GM18867 (cell line): ENCODE data around the gene HRC.
"Not testable (repeated sequence)": the region's sequence is repeated elsewhere in the genome, so short reads cannot be mapped to it uniquely, and the experiment has no call there.

Experiments used
- ATAC-seq: cut with Tn5 transposase; IDR thresholded peaks from one replicate; pipeline ENCODE4 v1.9.1; 2021; ENCODE audit warnings: mild to moderate bottlenecking, moderate library complexity; ENCODE audit not compliant: unreplicated experiment

HRC gene

GRCh38 chr19:49140951-49141350, 14.2 kb downstream of the HRC start:
- ATAC-seq = no peak

GRCh38 chr19:49136771-49137171, 18.4 kb downstream of the HRC start:
- no peak for ATAC-seq

- ATAC-seq = no peak
Observed at GRCh38 chr19:49135686-49136085, 19.5 kb downstream of the HRC start.

- no peak for ATAC-seq
Observed at GRCh38 chr19:49133621-49134454, 21.4 kb downstream of the HRC start.

- ATAC-seq = no peak
Observed at GRCh38 chr19:49132974-49133609, 22.1 kb downstream of the HRC start.

- ATAC-seq = no peak
Observed at GRCh38 chr19:49130325-49130724, 24.9 kb downstream of the HRC start.

- ATAC-seq = no peak
Observed at GRCh38 chr19:49129238-49129583, 26.0 kb downstream of the HRC start.

- no peak for ATAC-seq
Observed at GRCh38 chr19:49128545-49129237, 26.5 kb downstream of the HRC start.

GRCh38 chr19:49127674-49128544, 27.3 kb downstream of the HRC start:
- peak; percentile 84 for ATAC-seq

- ATAC-seq = not testable (repeated sequence)
Observed at GRCh38 chr19:49127225-49127624, 28.0 kb downstream of the HRC start.

- no peak for ATAC-seq
Observed at GRCh38 chr19:49126575-49126974, 28.6 kb downstream of the HRC start.

- ATAC-seq = no peak
Observed at GRCh38 chr19:49125025-49125731, 30.0 kb downstream of the HRC start.

- ATAC-seq = not testable (repeated sequence)
Observed at GRCh38 chr19:49123285-49123684, 31.9 kb downstream of the HRC start.

GRCh38 chr19:49121841-49122240, 33.4 kb downstream of the HRC start:
- not testable (repeated sequence) for ATAC-seq

GRCh38 chr19:49120868-49121267, 34.3 kb downstream of the HRC start:
- no peak for ATAC-seq

- no peak for ATAC-seq
Observed at GRCh38 chr19:49120325-49120683, 34.9 kb downstream of the HRC start.

GRCh38 chr19:49119411-49120324, 35.5 kb downstream of the HRC start, which contains the start of gene PPFIA3:
TSS of gene PPFIA3 (plus strand) at chr19:49119544. CDS start at chr19:49127874, 8,330 bp downstream.
- ATAC-seq = no peak

GRCh38 chr19:49118565-49119410, 36.4 kb downstream of the HRC start, which contains the start of gene C19orf73:
TSS of gene C19orf73 (minus strand) at chr19:49119143. CDS start at chr19:49119022, 121 bp downstream.
- ATAC-seq = peak; percentile 75
